Neural crest cell (in vitro differentiated cells): ENCODE data around the gene FAH. TPM values are rescaled to one million over a fixed set of nuclear protein-coding genes. Genes with fewer than 3 reads are reported as not detected.

Source experiments
- DNase-seq: peaks from one replicate; pipeline ENCODE4 v3.0.0; 2021; ENCODE audit warnings: low read depth, mixed read lengths, low spot score
- H3K27ac Mint-ChIP-seq: one replicate; pipeline ENCODE4 v1.8.0; 2021; ENCODE audit warnings: mild to moderate bottlenecking, mixed read lengths; ENCODE audit not compliant: unreplicated experiment
- H3K27me3 Mint-ChIP-seq: 2 replicates; pipeline ENCODE4 v1.8.0; 2021; ENCODE audit warnings: low read depth, mild to moderate bottlenecking, mixed read lengths
- H3K36me3 Mint-ChIP-seq: 2 replicates; pipeline ENCODE4 v1.8.0; 2021; ENCODE audit warnings: low read depth, mild to moderate bottlenecking, mixed read lengths
- H3K4me1 Mint-ChIP-seq: 2 replicates; pipeline ENCODE4 v1.8.0; 2021; ENCODE audit warnings: mixed read lengths
- H3K4me3 Mint-ChIP-seq: one replicate; pipeline ENCODE4 v1.8.0; 2021; ENCODE audit warnings: mild to moderate bottlenecking, mixed read lengths
- H3K9me3 Mint-ChIP-seq: 2 replicates; pipeline ENCODE4 v1.8.0; 2021; ENCODE audit warnings: mixed read lengths
- CTCF ChIP-seq: fragments of 200-600 bp; sonication (generic); conservative IDR thresholded peaks from 2 replicates; pipeline ENCODE4 v1.5.0; 2021; ENCODE audit warnings: antibody characterized with exemption, mild to moderate bottlenecking
- total RNA-seq: library from RNA; stranded (reverse); gene quantifications from 2 replicates; pipeline ENCODE4 v1.2.1, GENCODE V29; 2021

Gene FAH
- total RNA-seq, 1 donor from 2014 or later, result 21.1 TPM

GRCh38 chr15:80186066-80186465 is 33.3 kb downstream of the FAH start:
- peak overlapping the region; percentile 90 for H3K27ac Mint-ChIP-seq
- H3K36me3 Mint-ChIP-seq, result peaks cover 16% of the 10 kb centered on the region
- H3K27me3 Mint-ChIP-seq, result no peaks in the 10 kb centered on the region
- DNase-seq, result no peak
- no peak for TF ChIP-seq CTCF
- no peaks in the 10 kb centered on the region for H3K9me3 Mint-ChIP-seq
- H3K4me3 Mint-ChIP-seq, result no peak overlapping the region
- peaks cover 44% of the 10 kb centered on the region for H3K4me1 Mint-ChIP-seq

GRCh38 chr15:80186597-80186996 is 33.8 kb downstream of the FAH start:
- Mint-ChIP-seq H3K27ac (no peak overlapping the region), H3K4me1 (peaks cover 44% of the 10 kb centered on the region), H3K36me3 (peaks cover 16% of the 10 kb centered on the region), H3K9me3 (no peaks in the 10 kb centered on the region), H3K4me3 (no peak overlapping the region), H3K27me3 (no peaks in the 10 kb centered on the region)
- no peak for DNase-seq
- no peak for TF ChIP-seq CTCF

GRCh38 chr15:80188251-80188650 is 35.5 kb downstream of the FAH start:
- Mint-ChIP-seq H3K4me1 (peaks cover 44% of the 10 kb centered on the region), H3K36me3 (peaks cover 12% of the 10 kb centered on the region), H3K4me3 (no peak overlapping the region), H3K27ac (no peak overlapping the region), H3K9me3 (no peaks in the 10 kb centered on the region), H3K27me3 (no peaks in the 10 kb centered on the region)
- DNase-seq, result no peak
- TF ChIP-seq CTCF, result no peak

- no peaks in the 10 kb centered on the region for H3K27me3 Mint-ChIP-seq
- no peak for DNase-seq
- H3K9me3 Mint-ChIP-seq, result peaks cover 6% of the 10 kb centered on the region
- H3K27ac Mint-ChIP-seq, result no peak overlapping the region
- no peak for TF ChIP-seq CTCF
- H3K36me3 Mint-ChIP-seq, result peaks cover 7% of the 10 kb centered on the region
- H3K4me1 Mint-ChIP-seq, result peaks cover 29% of the 10 kb centered on the region
- H3K4me3 Mint-ChIP-seq, result no peak overlapping the region
Observed at GRCh38 chr15:80191198-80191597, 38.4 kb downstream of the FAH start.

GRCh38 chr15:80191897-80192595 is 39.2 kb downstream of the FAH start:
- peaks cover 6% of the 10 kb centered on the region for H3K9me3 Mint-ChIP-seq
- no peak for TF ChIP-seq CTCF
- peaks cover 25% of the 10 kb centered on the region for H3K4me1 Mint-ChIP-seq
- H3K36me3 Mint-ChIP-seq, result peaks cover 6% of the 10 kb centered on the region
- DNase-seq, result no peak
- no peak overlapping the region for H3K27ac Mint-ChIP-seq
- H3K27me3 Mint-ChIP-seq, result no peaks in the 10 kb centered on the region
- H3K4me3 Mint-ChIP-seq, result no peak overlapping the region
